ENCODE measurements around the gene VAV2. TPM values are rescaled to one million over a fixed set of nuclear protein-coding genes. Genes with fewer than 3 reads are reported as not detected.

VAV2 gene
- total RNA-seq, 1 experiment from 2014 or later: 22.8 TPM

DNA sequence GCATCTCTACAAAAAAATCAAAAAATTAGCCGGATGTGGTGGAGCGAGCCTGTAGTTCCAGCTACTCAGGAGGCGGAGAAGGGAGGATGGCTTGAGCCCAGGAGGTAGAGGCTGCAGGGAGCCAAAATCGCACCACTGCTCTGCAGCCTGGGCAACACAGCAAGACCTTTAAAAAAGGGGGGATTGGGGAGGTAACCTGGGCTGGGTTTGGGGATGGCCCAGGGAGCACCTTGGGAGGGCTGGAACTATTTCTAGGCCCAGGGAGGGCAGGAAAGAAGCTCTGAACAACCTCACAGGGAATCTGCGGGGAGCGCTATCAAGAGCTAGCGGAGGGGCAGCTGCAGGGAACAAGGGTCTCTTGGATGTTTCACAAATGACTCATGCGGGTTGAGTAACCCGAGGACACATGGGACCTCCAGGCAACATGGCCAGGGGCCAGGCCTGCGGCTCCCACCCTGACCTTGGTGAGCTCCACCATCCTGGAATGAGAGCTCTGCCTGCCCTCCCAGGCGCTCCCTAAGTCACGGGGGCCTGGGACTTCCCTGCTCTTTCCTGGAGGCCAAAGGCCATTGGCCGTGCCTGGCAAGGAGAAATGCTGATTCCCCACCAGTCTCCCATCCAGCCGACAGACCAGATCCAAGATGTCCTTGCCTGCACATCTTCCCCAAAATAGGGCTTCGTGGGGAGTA is 277.4 kb downstream of the VAV2 start:
- Histone ChIP-seq H3K36me3 (no peaks in the 10 kb centered on the region), H3K4me3 (no peak overlapping the region), H3K9me3 (no peaks in the 10 kb centered on the region), H3K27me3 (no peaks in the 10 kb centered on the region)
- no peak for DNase-seq

DNA sequence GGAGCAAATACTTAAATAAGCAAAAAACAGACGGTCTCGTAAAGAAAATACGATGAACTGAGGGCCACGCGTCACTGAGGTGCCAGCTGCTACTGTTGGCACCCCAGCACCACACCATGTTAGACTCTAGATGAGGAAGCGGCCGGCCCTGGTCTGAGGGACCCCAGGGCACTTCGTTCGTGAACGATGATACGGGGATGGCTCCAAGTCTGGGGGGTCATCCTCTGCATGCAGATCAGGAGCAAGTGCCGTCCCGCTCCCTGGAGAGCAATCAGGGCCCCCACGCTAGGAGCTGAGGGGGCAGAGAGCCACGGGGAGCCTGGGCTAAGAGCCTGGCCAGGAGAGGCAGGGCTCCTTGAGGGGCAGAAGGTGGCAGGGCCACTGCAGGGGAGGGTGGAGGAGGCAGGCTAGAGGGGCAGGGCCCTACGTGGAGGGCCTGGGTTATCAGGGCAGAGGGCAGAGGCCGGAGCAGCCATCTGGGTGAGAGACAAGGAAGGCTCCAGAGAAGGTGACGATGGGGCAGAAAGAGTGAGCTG is 278.1 kb downstream of the VAV2 start:
- H3K4me3 ChIP-seq: no peak overlapping the region
- H3K9me3 ChIP-seq: no peaks in the 10 kb centered on the region
- DNase-seq: no peak
- no peaks in the 10 kb centered on the region for H3K36me3 ChIP-seq
- no peaks in the 10 kb centered on the region for H3K27me3 ChIP-seq

DNA sequence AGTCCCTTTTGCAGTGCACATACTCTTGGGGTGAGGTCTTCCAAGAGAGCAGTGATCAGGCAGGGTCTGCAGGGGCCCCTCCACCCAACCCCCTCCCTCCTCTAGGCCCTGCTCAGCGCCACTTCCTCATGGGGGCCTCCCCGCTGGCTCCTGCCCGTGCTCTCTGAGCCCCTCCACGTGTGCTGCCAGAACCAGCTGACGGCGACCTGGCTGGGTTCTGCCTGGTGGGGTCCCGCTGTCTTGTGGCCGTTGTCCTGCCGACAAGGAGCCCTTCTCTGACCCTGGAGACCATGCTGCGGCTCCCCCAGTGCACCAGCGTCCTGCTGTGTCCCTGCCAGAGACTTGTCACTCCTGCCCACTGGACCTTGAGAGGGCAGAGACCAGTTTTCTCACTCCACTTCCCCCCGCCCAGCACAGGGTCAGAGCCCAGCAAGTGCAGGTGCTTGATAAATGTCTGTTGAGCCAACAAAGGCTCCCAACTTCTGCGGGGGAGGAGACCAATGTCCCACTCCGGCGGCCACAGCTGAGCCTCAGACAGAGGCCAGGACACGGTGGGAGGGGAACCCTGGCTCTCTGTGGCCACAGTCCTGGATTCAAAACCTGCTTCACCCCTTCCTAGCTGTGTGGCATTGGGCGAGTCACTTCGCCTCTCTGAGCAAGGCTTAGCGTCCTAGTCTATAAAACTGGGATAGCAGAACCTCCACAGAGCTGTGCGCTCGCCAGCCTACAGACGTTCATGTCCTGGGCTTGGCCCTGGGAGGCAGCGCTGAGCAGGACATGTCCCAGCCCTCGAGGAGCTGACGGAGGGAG is 278.8 kb downstream of the VAV2 start:
- Histone ChIP-seq H3K27me3 (no peaks in the 10 kb centered on the region), H3K9me3 (no peaks in the 10 kb centered on the region), H3K4me3 (no peak overlapping the region), H3K36me3 (no peaks in the 10 kb centered on the region)
- no peak for DNase-seq

DNA sequence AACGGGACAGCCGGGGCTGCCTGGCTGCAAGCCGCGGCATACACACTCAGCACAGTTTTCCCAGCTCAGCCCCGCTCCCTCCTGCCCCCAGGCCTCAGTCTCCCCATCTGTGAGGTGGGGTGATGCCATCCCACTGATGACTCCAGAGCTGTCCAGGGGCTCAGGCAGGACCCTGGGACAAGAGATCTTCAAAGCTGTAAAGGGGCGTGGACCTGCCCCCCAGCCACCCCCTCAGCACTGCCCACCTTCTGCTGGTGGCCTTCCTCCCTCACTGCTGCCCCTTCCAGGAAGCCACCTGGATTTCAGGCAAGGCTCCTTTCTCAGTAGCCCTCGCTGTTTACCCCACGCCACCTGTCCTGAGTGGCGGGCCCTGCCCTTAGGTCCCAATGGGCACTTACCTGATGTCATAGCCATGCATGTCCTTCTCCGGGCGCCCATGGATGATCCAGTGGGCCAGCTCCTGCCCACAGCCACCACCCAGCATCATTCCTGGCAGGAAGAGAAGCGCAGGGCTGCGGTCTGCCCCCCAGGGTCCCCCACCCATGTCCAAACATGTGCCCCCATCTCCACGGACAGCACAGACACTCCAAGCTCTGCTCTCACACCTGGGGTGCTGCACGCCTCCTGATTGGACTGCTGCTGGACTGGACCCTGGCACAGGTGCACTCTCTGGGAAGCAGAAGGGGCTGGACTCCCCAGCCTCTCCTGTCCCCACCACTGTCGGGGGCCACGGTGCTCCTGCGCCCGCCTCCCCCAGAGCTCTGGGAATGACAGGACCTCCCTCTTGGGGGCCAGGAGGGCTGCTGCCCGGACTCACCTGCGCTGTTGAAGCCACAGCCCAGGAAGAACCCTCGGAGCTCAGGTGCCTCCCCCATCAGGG is 279.7 kb downstream of the VAV2 start:
- no peaks in the 10 kb centered on the region for H3K9me3 ChIP-seq
- H3K4me3 ChIP-seq: no peak overlapping the region
- H3K27me3 ChIP-seq: no peaks in the 10 kb centered on the region
- no peak for DNase-seq
- H3K36me3 ChIP-seq: no peaks in the 10 kb centered on the region

Other genes with a start within 250 kb of the VAV2 start
- 7.8 and 18.6 TPM in 2 replicates for gene BRD3OS, start 33.2 kb upstream of the VAV2 start, total RNA-seq (2014; rRNA removed; shearing (Covaris generic); ENCODE audit: low replicate concordance)
- gene BRD3, start 75.7 kb upstream of the VAV2 start, total RNA-seq (2014; rRNA removed; shearing (Covaris generic); ENCODE audit: low replicate concordance): 3.1 and 5.0 TPM in 2 replicates
- gene WDR5, start 143.8 kb upstream of the VAV2 start, total RNA-seq (2014; rRNA removed; shearing (Covaris generic); ENCODE audit: low replicate concordance): 31.6 and 31.7 TPM in 2 replicates
- not detected in 2 replicates for gene RNU6ATAC, start 172.2 kb upstream of the VAV2 start, total RNA-seq (2014; rRNA removed; shearing (Covaris generic); ENCODE audit: low replicate concordance)

Measured in MG63 (cell line).